ENCODE measurements around the gene IPO4.

Gene IPO4

DNA sequence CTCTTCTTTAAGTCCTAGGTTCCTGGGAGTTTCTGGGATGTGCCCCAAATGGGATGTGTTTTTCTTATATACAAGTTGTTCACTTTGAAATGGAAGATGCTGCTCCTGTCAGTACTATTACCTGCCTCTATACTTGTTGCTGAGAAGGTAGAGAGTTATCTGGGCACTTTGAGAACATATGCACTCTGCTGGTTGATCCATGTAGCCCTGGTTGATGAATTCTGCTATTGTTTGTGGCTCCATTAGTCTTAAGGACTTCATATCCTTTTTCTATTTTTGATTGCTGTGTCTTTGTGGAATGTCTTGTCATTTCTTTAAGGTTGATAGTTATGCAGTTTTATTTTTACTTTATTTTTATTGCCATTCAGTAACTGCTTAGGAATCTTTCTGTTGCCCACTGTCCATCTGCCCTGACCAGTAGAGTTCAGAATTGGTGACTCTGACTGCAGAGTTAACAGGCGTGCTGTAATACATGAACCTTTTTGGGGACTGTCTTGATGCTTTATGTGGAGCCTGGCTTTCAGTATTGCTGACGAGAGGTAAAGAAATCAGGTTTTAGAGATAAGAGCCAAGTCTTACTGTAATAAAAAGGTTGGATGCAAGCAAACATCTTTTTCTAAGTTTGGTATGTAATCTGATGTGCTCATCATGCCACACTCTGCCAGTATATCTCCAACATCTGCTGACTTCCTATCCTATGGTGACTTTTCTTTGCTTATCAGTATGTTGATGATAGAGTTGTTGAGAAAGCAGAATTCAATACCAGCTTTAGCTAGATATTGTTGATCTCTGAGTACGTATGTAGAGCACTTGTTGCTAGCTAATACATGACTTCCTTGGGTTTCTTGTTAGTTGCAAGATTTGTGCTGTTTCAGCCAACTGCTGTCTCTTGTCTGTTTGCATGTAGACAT lies 45.7 kb upstream of the IPO4 start:
- ChIA-PET POLR2A (no interaction called here), CTCF (interaction anchor here (0.8 to 7.5 kb wide), 15 partner anchors 7 to 204 kb away, joined by 3 to 56 read pairs (median 4); partner anchors contain the start of genes CHMP4A, CIDEB, DHRS1 and IRF9)
- TF ChIP-seq, protein P1, sequence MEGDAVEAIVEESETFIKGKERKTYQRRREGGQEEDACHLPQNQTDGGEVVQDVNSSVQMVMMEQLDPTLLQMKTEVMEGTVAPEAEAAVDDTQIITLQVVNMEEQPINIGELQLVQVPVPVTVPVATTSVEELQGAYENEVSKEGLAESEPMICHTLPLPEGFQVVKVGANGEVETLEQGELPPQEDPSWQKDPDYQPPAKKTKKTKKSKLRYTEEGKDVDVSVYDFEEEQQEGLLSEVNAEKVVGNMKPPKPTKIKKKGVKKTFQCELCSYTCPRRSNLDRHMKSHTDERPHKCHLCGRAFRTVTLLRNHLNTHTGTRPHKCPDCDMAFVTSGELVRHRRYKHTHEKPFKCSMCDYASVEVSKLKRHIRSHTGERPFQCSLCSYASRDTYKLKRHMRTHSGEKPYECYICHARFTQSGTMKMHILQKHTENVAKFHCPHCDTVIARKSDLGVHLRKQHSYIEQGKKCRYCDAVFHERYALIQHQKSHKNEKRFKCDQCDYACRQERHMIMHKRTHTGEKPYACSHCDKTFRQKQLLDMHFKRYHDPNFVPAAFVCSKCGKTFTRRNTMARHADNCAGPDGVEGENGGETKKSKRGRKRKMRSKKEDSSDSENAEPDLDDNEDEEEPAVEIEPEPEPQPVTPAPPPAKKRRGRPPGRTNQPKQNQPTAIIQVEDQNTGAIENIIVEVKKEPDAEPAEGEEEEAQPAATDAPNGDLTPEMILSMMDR (IDR thresholded peaks at IDR 0.05; ENCODE audit: control extremely low read depth, extremely low read depth, low read depth, missing control alignments) = no peak
- DNase-seq (ENCODE audit: extremely low spot score) = no peak

DNA sequence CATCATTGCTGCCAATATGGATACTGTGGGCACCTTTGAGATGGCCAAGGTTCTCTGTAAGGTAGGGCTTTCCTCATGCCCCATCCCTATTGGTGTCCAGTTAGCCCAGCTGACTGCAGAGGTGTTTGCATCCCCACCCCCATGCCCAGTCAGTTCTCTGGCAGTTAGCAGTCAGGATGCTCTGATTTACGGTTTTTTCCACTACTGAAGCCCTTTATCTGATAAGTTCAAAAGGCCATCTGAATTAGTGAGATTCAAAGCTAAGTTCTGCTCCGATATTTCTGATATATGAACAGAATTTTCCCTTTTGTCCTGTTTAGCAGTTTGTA lies 44.9 kb upstream of the IPO4 start:
- CTCF ChIA-PET = interaction anchor here (0.8 to 7.5 kb wide), 5 partner anchors 8 to 74 kb away, joined by 3 to 56 read pairs (median 15); partner anchors contain the start of genes CIDEB, DHRS1, MDP1 and NOP9
- TF ChIP-seq, protein P1 (IDR thresholded peaks at IDR 0.05; ENCODE audit: control extremely low read depth, extremely low read depth, low read depth, missing control alignments) = no peak
- POLR2A ChIA-PET = interaction anchor here (1.2 kb wide), 1 partner anchor 9 kb away, joined by 4 read pairs; the partner anchor contains the start of gene TINF2
- no peak for DNase-seq (ENCODE audit: extremely low spot score)

DNA sequence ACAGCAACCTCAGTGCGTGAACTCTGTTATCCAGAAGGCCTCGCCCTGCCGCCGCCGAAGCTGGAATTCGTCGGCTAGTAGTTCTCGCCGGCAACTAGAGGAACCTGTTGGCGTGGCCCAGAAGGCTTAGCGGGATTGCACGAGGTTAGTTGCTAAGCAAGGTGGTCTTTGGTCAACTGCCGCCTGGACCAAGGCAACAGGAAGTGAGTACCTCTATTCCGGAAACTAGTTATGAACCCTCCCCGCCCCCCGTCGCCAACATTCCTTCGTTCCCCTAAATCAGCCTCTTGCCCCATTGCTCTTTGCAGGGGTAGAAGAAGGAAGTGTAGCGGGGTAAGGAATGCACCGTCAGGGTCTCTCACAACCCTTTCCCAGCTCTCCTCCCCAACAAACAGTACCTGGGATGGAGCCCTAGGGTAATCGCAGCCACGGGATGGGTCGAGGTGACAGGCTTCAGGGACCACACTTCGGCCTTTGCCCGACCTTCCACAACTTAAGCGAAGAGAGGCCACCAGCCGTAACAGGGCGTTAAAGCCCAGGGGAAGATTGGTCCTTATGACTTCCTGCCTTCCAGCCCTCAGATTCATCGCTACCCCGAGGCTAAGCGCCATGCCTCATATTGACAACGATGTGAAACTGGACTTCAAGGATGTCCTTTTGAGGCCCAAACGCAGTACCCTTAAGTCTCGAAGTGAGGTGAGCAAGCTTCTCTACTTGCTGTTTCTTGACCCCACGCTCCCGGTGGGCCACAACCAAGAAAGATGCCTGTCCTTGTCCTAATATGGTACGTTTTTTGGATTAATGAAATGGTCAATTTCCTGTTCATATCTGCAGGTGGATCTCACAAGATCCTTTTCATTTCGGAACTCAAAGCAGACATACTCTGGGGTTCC lies 44.3 kb upstream of the IPO4 start, which contains the start of gene GMPR2:
Gene GMPR2, plus strand, starts transcription at position 285 of the 893 bp plus-strand sequence. Its CDS starts 325 bp downstream, at position 610.
- CTCF ChIA-PET = interaction anchor here (0.8 to 7.5 kb wide), 6 partner anchors 9 to 75 kb away, joined by 3 to 56 read pairs (median 10); partner anchors contain the start of genes CIDEB, DHRS1, MDP1 and NOP9
- DNase-seq (ENCODE audit: extremely low spot score) = peak; percentile 70
- POLR2A ChIA-PET = interaction anchor here (1.2 kb wide), 1 partner anchor 9 kb away, joined by 4 read pairs; the partner anchor contains the start of gene TINF2
- TF ChIP-seq, protein P1 (IDR thresholded peaks at IDR 0.05; ENCODE audit: control extremely low read depth, extremely low read depth, low read depth, missing control alignments) = no peak

DNA sequence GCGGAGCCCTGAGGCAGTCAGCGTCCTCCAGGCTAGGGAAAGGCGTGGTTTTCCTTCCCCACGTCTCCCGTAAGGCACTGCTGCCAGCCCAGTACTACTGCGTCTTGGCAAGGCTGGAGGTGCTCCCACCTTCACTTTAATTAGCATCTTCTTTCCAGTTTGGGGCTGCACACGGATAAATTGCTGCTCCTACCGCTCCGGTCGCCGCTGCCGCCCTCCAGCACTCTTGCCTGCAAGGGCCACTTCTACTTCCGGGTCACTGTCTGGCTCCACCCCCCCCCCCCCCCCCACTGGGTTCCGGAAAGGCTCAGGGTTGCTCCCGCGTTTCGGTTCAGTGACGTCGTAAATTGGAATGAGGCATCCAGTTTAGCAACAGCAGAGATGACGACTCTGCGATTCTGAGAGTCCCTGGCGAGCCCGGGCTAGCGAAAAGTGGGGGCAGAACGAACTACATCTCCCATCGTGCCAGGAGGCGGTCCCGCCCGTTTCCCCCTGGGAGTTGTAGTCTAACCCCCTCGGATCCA lies 43.6 kb upstream of the IPO4 start, which contains the start of gene NEDD8:
Gene NEDD8, minus strand, starts transcription at position 247 of the 524 bp plus-strand sequence. Its CDS starts 100 bp downstream, at position 147.
- CTCF ChIA-PET = interaction anchor here (0.9 to 7.5 kb wide), 3 partner anchors 10 to 75 kb away, joined by 4 to 56 read pairs (median 15); partner anchors contain the start of genes DHRS1, NOP9 and TINF2
- POLR2A ChIA-PET = interaction anchor here (1.2 kb wide), 1 partner anchor 10 kb away, joined by 4 read pairs; the partner anchor contains the start of gene TINF2
- TF ChIP-seq, protein P1 (IDR thresholded peaks at IDR 0.05; ENCODE audit: control extremely low read depth, extremely low read depth, low read depth, missing control alignments) = no peak
- peak; percentile 89 for DNase-seq (ENCODE audit: extremely low spot score)

DNA sequence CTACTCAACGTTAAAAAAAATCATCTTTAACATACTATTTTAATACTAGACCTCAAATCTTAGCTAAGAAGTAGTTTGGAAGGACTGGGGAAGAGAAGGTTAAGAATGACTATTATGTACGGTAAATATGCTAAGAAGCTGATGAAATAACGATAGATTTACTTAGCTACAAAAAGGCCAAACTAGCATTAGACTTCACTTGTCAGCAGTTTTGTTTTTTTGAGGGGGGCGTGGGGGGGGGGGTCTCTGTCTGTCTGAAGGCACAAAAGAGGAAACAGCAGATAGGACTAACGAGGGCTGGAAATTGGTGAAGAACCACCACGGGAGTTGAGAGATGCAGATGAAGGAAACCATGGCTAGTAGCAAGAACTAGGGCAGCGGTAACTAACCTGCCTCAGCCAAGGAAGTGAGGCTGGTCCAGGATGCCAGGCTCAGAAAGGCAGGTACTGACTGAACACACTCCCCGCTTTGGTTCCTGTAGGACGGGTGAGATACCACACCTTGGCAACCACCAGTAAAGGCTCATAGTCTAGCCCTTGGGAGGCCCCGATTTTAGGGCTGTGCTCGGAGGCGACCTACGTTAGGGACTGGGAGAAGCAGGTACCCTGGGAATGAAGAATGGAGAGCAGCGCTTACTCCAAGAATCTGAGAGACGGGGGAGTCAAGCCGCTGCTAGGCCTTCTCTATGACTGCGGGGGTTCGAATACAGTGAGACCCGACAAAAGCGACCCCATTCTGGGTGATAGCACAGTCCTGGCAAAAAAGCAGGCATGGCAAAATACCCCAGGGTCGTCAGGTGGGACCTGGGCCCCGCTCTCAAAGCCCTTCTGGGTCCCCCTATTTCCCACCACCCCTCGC lies 42.9 kb upstream of the IPO4 start:
- DNase-seq (ENCODE audit: extremely low spot score) = no peak
- TF ChIP-seq, protein P1 (IDR thresholded peaks at IDR 0.05; ENCODE audit: control extremely low read depth, extremely low read depth, low read depth, missing control alignments) = no peak
- POLR2A ChIA-PET = interaction anchor here (0.9 kb wide), 1 partner anchor 36 kb away, joined by 5 read pairs; the partner anchor contains the start of gene TM9SF1
- CTCF ChIA-PET = interaction anchor here (1.0 to 2.1 kb wide), 6 partner anchors 11 to 76 kb away, joined by 3 to 10 read pairs (median 4); partner anchors contain the start of genes CHMP4A, CIDEB, IRF9 and MDP1

All from GM10248 (cell line).